Measurements from ENCODE around the gene PPP1R36.
A peak's percentile ranks its signal among the peaks of the same experiment; 100 is the strongest.

PPP1R36 gene

DNA sequence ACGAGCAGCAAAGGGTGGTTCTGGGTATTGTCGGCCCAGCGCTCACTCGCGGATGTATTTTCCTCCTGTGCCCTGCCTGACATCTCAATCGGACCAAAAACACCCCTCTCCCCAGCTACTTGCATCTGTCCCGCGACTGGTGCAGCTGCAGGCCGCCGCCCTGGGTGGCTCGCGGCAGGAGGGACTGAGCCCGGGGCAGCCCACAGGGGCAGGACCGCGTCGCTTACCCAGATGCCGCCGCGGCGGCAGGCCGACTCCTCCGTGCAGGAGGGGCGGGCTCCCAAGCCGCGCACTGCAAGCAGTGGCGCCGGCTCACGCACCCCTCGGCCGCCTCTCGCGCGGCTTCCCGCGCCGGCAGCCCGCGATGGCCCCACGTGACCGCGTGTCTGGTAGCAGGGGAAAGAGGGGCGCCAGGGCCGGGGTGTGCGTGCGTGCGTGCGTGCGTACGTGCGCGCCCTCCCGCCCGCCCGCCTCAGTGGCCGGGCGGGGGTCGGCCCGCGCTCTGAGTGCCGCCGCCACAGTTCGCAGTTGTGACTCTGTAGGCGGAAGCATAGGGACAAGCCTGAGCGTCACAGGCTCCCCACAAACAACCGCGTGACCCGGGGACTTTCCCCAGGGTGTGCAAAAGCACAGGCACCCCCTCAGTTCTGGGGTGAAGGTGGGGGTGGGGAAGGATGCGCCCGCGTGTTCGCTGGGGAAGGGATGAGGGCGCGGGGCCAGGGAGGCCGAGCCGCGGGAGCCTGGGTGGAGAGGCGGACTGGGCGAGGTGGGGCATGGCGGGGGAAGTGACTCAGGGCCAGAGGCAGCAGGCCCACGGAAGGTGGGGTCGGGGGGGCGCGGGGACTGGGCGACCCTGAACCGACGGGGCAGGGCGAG lies 46.1 kb upstream of the PPP1R36 start, which contains the start of gene ZBTB25:
ZBTB25 (minus strand) TSS at position 405 of the 876 bp plus-strand sequence. CDS start 13,305 bp downstream, outside the sequence.
- H3K9me3 ChIP-seq (ENCODE audit: severe bottlenecking), result no peaks in the 10 kb centered on the region
- peak; percentile 94 for DNase-seq
- H3K27me3 ChIP-seq (ENCODE audit: insufficient read depth, low read depth, severe bottlenecking), result no peaks in the 10 kb centered on the region
- peak within 1 kb of the TSS; percentile 89 for H3K4me3 ChIP-seq (ENCODE audit: low read depth, low read length)
- TF ChIP-seq, protein P1, sequence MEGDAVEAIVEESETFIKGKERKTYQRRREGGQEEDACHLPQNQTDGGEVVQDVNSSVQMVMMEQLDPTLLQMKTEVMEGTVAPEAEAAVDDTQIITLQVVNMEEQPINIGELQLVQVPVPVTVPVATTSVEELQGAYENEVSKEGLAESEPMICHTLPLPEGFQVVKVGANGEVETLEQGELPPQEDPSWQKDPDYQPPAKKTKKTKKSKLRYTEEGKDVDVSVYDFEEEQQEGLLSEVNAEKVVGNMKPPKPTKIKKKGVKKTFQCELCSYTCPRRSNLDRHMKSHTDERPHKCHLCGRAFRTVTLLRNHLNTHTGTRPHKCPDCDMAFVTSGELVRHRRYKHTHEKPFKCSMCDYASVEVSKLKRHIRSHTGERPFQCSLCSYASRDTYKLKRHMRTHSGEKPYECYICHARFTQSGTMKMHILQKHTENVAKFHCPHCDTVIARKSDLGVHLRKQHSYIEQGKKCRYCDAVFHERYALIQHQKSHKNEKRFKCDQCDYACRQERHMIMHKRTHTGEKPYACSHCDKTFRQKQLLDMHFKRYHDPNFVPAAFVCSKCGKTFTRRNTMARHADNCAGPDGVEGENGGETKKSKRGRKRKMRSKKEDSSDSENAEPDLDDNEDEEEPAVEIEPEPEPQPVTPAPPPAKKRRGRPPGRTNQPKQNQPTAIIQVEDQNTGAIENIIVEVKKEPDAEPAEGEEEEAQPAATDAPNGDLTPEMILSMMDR (IDR thresholded peaks at IDR 0.05; ENCODE audit: low read depth, low read length), result no peak
- H3K27ac ChIP-seq, result peak within 1 kb of the TSS; percentile 99
- H3K36me3 ChIP-seq, result peaks cover 8% of the 10 kb centered on the region

DNA sequence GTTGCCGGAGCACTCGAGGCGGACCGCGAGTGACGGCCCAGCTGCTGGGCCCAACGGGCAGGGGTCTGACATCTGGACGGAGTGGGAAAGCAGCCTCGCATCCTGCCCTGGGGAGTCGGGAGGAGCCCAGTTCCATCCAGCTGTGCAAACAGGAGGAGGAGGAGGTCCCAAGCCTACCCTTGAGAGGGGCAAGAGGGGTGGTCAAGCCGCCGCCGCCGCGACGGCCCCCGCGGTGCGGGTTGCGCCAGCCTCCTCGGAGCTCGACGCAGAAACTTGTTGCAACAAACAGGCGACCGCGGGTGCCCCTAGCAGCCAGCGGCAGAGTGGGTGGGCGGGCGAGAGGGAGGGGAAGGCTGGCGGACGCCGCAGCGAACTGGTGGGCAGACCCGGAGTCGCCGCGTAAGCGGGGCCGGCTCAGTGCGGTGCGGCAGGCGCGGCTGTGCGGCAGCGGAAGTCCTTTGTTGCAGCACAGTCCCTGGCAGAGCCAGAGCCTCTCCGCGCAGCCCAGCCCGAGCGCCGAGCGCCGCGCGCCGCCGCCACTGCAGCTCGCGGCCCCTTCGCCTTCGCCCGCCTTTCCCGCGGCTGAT lies 45.4 kb upstream of the PPP1R36 start, which contains the start of gene ZBTB1:
ZBTB1 (plus strand) TSS at position 461 of the 587 bp plus-strand sequence. CDS start 16,735 bp downstream, outside the sequence.
- Histone ChIP-seq H3K9me3 (ENCODE audit: severe bottlenecking) (no peaks in the 10 kb centered on the region), H3K36me3 (peaks cover 3% of the 10 kb centered on the region), H3K27me3 (ENCODE audit: insufficient read depth, low read depth, severe bottlenecking) (no peaks in the 10 kb centered on the region), H3K4me3 (ENCODE audit: low read depth, low read length) (peak within 1 kb of the TSS; percentile 89), H3K27ac (peak within 1 kb of the TSS; percentile 99)
- TF ChIP-seq, protein P1 (IDR thresholded peaks at IDR 0.05; ENCODE audit: low read depth, low read length), result no peak
- peak; percentile 84 for DNase-seq

DNA sequence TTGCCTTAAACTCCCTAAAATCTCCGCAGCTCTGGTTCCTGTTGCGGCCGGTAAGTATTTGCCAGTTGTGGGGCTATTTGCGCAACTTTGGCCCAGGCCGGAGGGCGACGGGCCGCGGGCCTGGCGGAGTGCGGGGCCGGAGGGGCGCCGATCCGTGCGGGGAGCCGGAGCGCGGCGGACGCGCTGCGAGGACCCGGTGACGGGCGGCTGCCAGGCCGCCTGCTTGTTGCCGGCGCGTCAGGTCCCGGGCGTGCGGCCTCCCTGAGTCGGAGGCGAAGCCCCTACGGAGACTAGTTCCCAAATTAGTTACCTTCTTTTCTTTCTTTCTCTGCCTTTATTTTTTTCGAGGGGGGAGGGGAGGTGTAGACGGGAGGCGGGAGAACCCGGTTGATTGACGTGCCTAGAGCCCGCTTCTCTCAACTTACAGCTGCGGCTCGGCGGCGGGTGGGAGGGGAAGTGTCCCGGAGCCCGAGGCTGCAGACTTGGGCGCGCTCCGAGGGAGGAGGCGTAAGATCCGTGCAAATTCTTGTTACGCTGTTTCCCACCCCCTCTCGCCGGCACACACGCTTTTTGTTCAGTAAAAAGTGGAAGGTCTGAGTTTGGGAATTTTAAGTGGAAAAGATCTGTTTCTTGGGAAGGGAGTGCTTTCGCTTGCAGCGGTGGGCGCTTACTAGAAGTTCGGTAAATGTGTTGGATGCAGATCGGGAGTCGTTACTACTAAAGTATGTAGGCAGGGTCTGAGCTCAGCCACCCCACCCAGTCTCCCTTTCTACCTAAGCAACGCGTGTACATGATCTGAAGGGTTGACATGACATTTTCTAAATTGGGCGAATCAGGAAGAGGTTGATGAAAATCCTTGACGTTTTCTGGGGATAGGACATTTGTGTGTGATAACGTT lies 44.6 kb upstream of the PPP1R36 start:
- peaks cover 3% of the 10 kb centered on the region for H3K36me3 ChIP-seq
- DNase-seq, result peak; percentile 88
- H3K27me3 ChIP-seq (ENCODE audit: insufficient read depth, low read depth, severe bottlenecking), result no peaks in the 10 kb centered on the region
- H3K9me3 ChIP-seq (ENCODE audit: severe bottlenecking), result no peaks in the 10 kb centered on the region
- TF ChIP-seq, protein P1 (IDR thresholded peaks at IDR 0.05; ENCODE audit: low read depth, low read length), result no peak
- peak overlapping the region; percentile 99 for H3K27ac ChIP-seq
- peak overlapping the region; percentile 89 for H3K4me3 ChIP-seq (ENCODE audit: low read depth, low read length)

DNA sequence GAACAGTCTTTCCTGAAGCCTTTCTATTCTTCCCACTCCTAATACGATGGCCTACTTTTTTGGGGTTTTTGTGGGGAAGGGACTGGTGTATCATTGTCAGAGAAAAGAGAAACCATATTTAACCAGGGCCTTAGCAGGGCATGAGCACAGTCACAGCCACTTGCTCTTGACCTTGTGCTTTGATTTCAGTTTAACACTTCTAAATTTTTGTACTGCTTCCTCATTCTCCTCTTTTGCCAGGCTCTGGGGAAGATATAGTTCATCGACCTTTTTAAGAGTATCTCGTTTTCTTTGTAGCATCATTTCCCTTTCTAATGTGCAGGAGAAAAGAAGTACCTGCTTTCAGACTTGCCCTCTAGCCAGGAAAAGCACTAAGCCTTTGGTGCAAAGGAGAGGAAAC lies 43.0 kb upstream of the PPP1R36 start:
- no peak overlapping the region for H3K4me3 ChIP-seq (ENCODE audit: low read depth, low read length)
- H3K9me3 ChIP-seq (ENCODE audit: severe bottlenecking), result no peaks in the 10 kb centered on the region
- no peak for DNase-seq
- peaks cover 3% of the 10 kb centered on the region for H3K36me3 ChIP-seq
- H3K27ac ChIP-seq, result no peak overlapping the region
- TF ChIP-seq, protein P1 (IDR thresholded peaks at IDR 0.05; ENCODE audit: low read depth, low read length), result no peak
- no peaks in the 10 kb centered on the region for H3K27me3 ChIP-seq (ENCODE audit: insufficient read depth, low read depth, severe bottlenecking)

DNA sequence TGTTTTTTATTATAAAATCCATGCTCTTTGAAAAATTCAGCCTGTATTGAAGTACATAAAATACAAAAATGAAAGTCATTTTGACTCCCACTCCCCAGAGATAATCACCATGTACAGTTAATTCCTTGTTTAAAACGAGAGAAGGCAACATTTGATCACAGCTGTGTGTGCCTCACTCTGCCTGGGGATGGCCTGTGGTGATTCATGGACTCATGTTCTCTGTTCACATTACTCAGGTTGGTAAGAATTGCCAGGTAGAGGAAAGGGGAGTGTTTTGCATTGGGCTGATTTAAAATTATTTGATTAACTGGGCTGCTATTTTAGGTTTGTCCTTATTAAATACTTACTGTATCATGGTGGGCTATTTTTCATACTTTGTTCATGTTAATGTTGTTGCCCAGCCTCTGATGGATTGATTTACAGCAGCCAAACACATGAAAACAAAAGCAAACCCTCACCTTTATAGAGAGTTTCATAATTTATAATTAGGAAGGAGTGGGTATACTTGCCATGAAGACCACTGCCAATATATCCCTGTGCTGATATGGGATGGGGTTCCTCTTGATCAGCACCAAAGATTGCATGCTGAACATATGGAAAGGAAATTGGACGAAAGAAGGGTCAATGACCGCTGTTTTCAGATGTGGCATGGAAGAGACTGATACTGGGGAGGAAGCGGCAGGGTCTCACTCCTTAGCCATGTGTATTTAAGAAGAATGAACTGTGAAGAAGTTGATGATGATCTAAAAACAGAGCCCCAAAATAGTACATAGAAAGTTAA lies 42.2 kb upstream of the PPP1R36 start:
- TF ChIP-seq, protein P1 (IDR thresholded peaks at IDR 0.05; ENCODE audit: low read depth, low read length), result no peak
- H3K36me3 ChIP-seq, result peaks cover 3% of the 10 kb centered on the region
- no peak overlapping the region for H3K4me3 ChIP-seq (ENCODE audit: low read depth, low read length)
- no peak for DNase-seq
- H3K27ac ChIP-seq, result no peak overlapping the region
- no peaks in the 10 kb centered on the region for H3K9me3 ChIP-seq (ENCODE audit: severe bottlenecking)
- no peaks in the 10 kb centered on the region for H3K27me3 ChIP-seq (ENCODE audit: insufficient read depth, low read depth, severe bottlenecking)
